K562 (cell line): Measurements from ENCODE around the gene UVRAG. TPM values are rescaled to one million over a fixed set of nuclear protein-coding genes. Genes with fewer than 3 reads are reported as not detected.

ENCODE experiments used
- ASH1L ChIP-seq: fragments of 450-650 bp; IDR thresholded peaks from 2 replicates; pipeline ENCODE4 v1.6.1; 2018; ENCODE audit warnings: borderline replicate concordance, mild to moderate bottlenecking, low read depth; ENCODE audit not compliant: partially characterized antibody
- BRCA1 ChIP-seq, 2 experiments: fragments of 450-650 bp in 1 of 2; sonication (generic) in 1 of 2; formaldehyde crosslinking in 1 of 2; IDR thresholded peaks; 2 replicates each; pipeline versions ENCODE4 v1.5.0 to v1.6.1; 2017 to 2020; ENCODE audit warnings: mild to moderate bottlenecking in 1 of 2, missing genetic modification reagents in 1 of 2
- KDM2B ChIP-seq: fragments of 250-450 bp; sonication (Bioruptor Pico); IDR thresholded peaks from 2 replicates; pipeline ENCODE4 v1.8.0; 2021; ENCODE audit warnings: mild to moderate bottlenecking, moderate library complexity
- MTF1 ChIP-seq: fragments of 250-450 bp; sonication (Bioruptor Pico); IDR thresholded peaks from 2 replicates; pipeline ENCODE4 v1.9.0; 2021; ENCODE audit warnings: moderate library complexity, mild to moderate bottlenecking, inconsistent platforms, borderline replicate concordance
- PCBP2 ChIP-seq: fragments of 200-400 bp; formaldehyde crosslinking; IDR thresholded peaks from 2 replicates; pipeline ENCODE4 v1.6.1; 2018; ENCODE audit warnings: low read length, low read depth, mild to moderate bottlenecking, moderate library complexity; ENCODE audit not compliant: poor library complexity, severe bottlenecking
- PHB2 ChIP-seq: fragments of 450-650 bp; IDR thresholded peaks from 2 replicates; pipeline ENCODE4 v1.6.1; 2017; ENCODE audit warnings: low read depth
- SRSF7 ChIP-seq: fragments of 200-400 bp; formaldehyde crosslinking; optimal IDR thresholded peaks from 2 replicates; pipeline ENCODE3; 2017; ENCODE audit warnings: mild to moderate bottlenecking, low read depth, low read length
- TEAD4 ChIP-seq, 2 experiments: sonication (generic) in 1 of 2; formaldehyde crosslinking in 1 of 2; IDR thresholded peaks; 2 replicates each; pipeline versions ENCODE4 v1.6.1 to v1.8.0; 2012 to 2022; ENCODE audit warnings: borderline replicate concordance in 1 of 2, inconsistent platforms in 1 of 2, low read length in 1 of 2, mild to moderate bottlenecking in 1 of 2, missing genetic modification reagents in 1 of 2
- ZNF263 ChIP-seq: sonication (generic); formaldehyde crosslinking; IDR thresholded peaks from 2 replicates; pipeline ENCODE4 v1.8.0; 2022; ENCODE audit warnings: mild to moderate bottlenecking, missing genetic modification reagents, borderline replicate concordance
- polyA plus RNA-seq, 8 experiments: library from polyadenylated mRNA; depleted of rRNA in 4 of 8; stranded (reverse) in 5 of 8; unstranded in 3 of 8; fragments of >200 nt; fragmentation: Nextera tagmentation in 2 of 8; fragmentation: Illumina TruSeq in 1 of 8; extraction: Ambion mirVana in 2 of 8; extraction: Trizol in 1 of 8; gene quantifications; 2 replicates each; pipeline versions ENCODE4 v1.2.1 to v1.2.3, GENCODE V29; 2011 to 2014; ENCODE audit warnings: inconsistent platforms in 1 of 8, missing spikeins in 1 of 8
- total RNA-seq, 7 experiments: library from RNA; depleted of rRNA in 6 of 7; stranded (reverse); fragments of >200 nt in 6 of 7; fragmentation: Illumina TruSeq in 2 of 7; extraction: Trizol in 2 of 7; gene quantifications; 2 replicates each; pipeline versions ENCODE4 v1.2.1 to v1.2.3, GENCODE V29; 2011 to 2021; ENCODE audit warnings: low replicate concordance in 1 of 7
- TF ChIP-seq, protein P1 (sequence below): fragments of 450-650 bp; IDR thresholded peaks from 2 replicates; pipeline ENCODE4 v1.6.1; 2018; ENCODE audit not compliant: partially characterized antibody
- TF ChIP-seq, protein P2 (sequence below): IDR thresholded peaks from 3 replicates; pipeline ENCODE4 v1.6.1; 2011; ENCODE audit warnings: borderline replicate concordance, mild to moderate bottlenecking; ENCODE audit not compliant: insufficient read length, insufficient read depth
- TF ChIP-seq, protein P3 (sequence below): fragments of 250-450 bp; sonication (Bioruptor Pico); IDR thresholded peaks from 2 replicates; pipeline ENCODE4 v1.4.0; 2020

Gene UVRAG
- total and polyA plus RNA-seq, 9 of the 15 experiments (the other 6 are each of a cell fraction or from before 2014, with no cell fraction given): 3.1 to 17.8 (median 12.4) TPM

DNA sequence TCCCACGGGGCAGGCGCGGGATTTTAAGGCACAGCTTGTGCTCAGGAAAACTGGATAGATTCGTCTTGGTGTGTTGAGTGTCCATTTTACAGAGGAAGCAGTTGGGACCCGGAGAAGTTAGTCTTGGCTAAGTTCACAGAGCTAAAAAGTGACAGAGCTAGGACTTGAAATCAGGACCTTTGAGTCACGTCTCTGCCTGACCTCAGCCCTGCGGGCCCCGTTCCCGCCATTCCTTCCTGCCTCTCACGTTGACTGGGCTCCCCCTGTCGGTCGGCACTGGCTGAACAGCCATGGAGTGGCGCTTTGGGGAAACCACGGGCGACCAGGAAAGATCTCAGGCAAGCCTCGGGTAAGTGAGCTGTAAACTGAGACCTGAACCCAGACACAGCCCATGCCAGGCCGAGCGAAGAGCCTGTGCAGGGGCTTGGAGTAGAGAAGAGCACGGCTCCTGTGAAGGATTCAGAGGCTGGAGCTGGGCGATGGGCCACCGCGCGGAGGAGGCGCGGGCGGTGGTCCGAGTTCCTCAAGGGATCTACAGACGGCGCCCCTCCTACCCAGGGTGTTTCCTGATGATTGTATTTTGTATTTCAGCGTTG lies 337.2 kb downstream of the UVRAG start (continued):
- TF ChIP-seq, protein P1, sequence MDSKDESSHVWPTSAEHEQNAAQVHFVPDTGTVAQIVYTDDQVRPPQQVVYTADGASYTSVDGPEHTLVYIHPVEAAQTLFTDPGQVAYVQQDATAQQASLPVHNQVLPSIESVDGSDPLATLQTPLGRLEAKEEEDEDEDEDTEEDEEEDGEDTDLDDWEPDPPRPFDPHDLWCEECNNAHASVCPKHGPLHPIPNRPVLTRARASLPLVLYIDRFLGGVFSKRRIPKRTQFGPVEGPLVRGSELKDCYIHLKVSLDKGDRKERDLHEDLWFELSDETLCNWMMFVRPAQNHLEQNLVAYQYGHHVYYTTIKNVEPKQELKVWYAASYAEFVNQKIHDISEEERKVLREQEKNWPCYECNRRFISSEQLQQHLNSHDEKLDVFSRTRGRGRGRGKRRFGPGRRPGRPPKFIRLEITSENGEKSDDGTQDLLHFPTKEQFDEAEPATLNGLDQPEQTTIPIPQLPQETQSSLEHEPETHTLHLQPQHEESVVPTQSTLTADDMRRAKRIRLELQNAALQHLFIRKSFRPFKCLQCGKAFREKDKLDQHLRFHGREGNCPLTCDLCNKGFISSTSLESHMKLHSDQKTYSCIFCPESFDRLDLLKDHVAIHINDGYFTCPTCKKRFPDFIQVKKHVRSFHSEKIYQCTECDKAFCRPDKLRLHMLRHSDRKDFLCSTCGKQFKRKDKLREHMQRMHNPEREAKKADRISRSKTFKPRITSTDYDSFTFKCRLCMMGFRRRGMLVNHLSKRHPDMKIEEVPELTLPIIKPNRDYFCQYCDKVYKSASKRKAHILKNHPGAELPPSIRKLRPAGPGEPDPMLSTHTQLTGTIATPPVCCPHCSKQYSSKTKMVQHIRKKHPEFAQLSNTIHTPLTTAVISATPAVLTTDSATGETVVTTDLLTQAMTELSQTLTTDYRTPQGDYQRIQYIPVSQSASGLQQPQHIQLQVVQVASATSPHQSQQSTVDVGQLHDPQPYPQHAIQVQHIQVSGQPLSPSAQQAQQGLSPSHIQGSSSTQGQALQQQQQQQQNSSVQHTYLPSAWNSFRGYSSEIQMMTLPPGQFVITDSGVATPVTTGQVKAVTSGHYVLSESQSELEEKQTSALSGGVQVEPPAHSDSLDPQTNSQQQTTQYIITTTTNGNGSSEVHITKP: peak; percentile 42
- TF ChIP-seq KDM2B (CRISPR knock-in tag) (no peak), SRSF7 (no peak), ASH1L (no peak), MTF1 (CRISPR knock-in tag) (no peak), ZNF263 (CRISPR knock-in tag) (0 out of 2 replicates have a peak, but pooled peaks have one; percentile 26), PHB2 (no peak), TEAD4 (IDR thresholded peaks at IDR 0.05; ENCODE audit: low read length) (no peak), TEAD4 (CRISPR knock-in tag; IDR thresholded peaks at IDR 0.05; ENCODE audit: borderline replicate concordance) (0 out of 2 replicates have a peak, but pooled peaks have one; percentile 23), PCBP2 (no peak), BRCA1 (IDR thresholded peaks at IDR 0.05) (no peak), BRCA1 (CRISPR knock-in tag; IDR thresholded peaks at IDR 0.05) (no peak)
- TF ChIP-seq, protein P2, sequence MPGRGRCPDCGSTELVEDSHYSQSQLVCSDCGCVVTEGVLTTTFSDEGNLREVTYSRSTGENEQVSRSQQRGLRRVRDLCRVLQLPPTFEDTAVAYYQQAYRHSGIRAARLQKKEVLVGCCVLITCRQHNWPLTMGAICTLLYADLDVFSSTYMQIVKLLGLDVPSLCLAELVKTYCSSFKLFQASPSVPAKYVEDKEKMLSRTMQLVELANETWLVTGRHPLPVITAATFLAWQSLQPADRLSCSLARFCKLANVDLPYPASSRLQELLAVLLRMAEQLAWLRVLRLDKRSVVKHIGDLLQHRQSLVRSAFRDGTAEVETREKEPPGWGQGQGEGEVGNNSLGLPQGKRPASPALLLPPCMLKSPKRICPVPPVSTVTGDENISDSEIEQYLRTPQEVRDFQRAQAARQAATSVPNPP: no peak
- TF ChIP-seq, protein P3, sequence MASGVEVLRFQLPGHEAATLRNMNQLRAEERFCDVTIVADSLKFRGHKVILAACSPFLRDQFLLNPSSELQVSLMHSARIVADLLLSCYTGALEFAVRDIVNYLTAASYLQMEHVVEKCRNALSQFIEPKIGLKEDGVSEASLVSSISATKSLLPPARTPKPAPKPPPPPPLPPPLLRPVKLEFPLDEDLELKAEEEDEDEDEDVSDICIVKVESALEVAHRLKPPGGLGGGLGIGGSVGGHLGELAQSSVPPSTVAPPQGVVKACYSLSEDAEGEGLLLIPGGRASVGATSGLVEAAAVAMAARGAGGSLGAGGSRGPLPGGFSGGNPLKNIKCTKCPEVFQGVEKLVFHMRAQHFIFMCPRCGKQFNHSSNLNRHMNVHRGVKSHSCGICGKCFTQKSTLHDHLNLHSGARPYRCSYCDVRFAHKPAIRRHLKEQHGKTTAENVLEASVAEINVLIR: no peak
